ENCODE measurements around the gene CNPY1. TPM values are rescaled to one million over a fixed set of nuclear protein-coding genes. Genes with fewer than 3 reads are reported as not detected.

The CNPY1 gene
- total RNA-seq, 1 experiment from 2014 or later: not detected

DNA sequence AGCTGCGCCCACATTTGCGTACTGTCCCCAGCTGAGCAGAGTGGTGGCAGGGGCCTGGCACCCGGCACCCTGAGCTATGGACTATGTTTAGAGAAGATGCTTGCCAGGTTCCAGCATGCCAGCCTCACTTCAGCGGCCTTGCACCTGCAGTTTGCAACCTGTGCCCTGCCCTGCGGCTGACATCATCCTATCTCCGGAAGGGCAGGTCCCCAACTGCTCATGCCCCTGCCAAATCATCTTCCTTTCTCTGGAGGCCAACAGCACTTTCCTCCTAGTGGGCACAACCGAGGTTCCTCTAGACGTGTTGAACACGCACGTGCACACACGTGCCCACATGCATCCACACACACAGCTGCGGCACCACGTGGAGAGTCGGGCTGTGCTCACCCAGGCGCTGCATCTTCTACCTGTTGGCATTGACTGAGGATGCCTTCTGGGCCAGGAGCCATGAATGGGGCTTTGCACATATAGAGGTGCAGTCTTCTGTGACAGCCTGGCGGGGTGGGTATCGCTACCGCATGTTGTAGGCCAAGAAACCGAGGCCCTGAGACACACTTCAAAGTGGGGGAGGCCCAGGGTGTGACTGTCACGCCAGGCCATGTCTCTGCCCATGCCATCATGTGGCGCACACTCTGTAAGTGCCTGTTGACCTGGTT is 24.5 kb downstream of the CNPY1 start:
- TF ChIP-seq, protein P1, sequence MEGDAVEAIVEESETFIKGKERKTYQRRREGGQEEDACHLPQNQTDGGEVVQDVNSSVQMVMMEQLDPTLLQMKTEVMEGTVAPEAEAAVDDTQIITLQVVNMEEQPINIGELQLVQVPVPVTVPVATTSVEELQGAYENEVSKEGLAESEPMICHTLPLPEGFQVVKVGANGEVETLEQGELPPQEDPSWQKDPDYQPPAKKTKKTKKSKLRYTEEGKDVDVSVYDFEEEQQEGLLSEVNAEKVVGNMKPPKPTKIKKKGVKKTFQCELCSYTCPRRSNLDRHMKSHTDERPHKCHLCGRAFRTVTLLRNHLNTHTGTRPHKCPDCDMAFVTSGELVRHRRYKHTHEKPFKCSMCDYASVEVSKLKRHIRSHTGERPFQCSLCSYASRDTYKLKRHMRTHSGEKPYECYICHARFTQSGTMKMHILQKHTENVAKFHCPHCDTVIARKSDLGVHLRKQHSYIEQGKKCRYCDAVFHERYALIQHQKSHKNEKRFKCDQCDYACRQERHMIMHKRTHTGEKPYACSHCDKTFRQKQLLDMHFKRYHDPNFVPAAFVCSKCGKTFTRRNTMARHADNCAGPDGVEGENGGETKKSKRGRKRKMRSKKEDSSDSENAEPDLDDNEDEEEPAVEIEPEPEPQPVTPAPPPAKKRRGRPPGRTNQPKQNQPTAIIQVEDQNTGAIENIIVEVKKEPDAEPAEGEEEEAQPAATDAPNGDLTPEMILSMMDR (conservative IDR thresholded peaks at IDR 0.05): no peak
- Histone ChIP-seq H3K79me2 (ENCODE audit: insufficient read depth, low read length) (no peaks in the 10 kb centered on the region), H3K56ac (ENCODE audit: insufficient read length, low read depth, low read length) (no peak overlapping the region), H2AFZ (ENCODE audit: low read length) (no peak overlapping the region), H2BK20ac (ENCODE audit: low read depth, low read length, poor library complexity, severe bottlenecking) (no peak overlapping the region), H3K14ac (ENCODE audit: insufficient read depth, low read length) (no peak overlapping the region), H3K4me1 (ENCODE audit: insufficient read depth, low read length) (no peaks in the 10 kb centered on the region), H3K9ac (ENCODE audit: extremely low read depth, insufficient read length, low read length) (no peak overlapping the region), H3T11ph (ENCODE audit: low read length) (no peak overlapping the region), H2BK12ac (ENCODE audit: insufficient read length, low read depth, low read length) (no peak overlapping the region), H4K91ac (ENCODE audit: insufficient read length, low read depth, low read length) (no peak overlapping the region), H3K23ac (ENCODE audit: insufficient read length, low read depth, low read length) (no peak overlapping the region), H2AK5ac (ENCODE audit: insufficient read length, low read length) (no peak overlapping the region), H3K27me3 (ENCODE audit: insufficient read depth, low read length) (peaks cover 4% of the 10 kb centered on the region), H3K4me2 (ENCODE audit: insufficient read depth, insufficient read length, low read length) (no peak overlapping the region), H3K23me2 (ENCODE audit: insufficient read length, low read depth, low read length, poor library complexity, severe bottlenecking) (no peaks in the 10 kb centered on the region), H3K4ac (ENCODE audit: low read depth, low read length) (no peak overlapping the region), H2BK120ac (ENCODE audit: low read depth, low read length, poor library complexity, severe bottlenecking) (no peak overlapping the region), H3K79me1 (ENCODE audit: insufficient read depth, low read depth, low read length, poor library complexity, severe bottlenecking) (no peaks in the 10 kb centered on the region), H3K18ac (ENCODE audit: insufficient read length, low read depth, low read length) (no peak overlapping the region), H4K8ac (replicated peaks; ENCODE audit: insufficient read length, low read depth, low read length) (no peak overlapping the region), H2BK5ac (ENCODE audit: insufficient read length, low read length) (no peak overlapping the region), H2BK15ac (ENCODE audit: low read depth, low read length) (no peak overlapping the region), H4K20me1 (ENCODE audit: control insufficient read depth, insufficient read depth, insufficient read length) (no peaks in the 10 kb centered on the region), H3K9me3 (ENCODE audit: control insufficient read depth, low read depth, low read length) (no peaks in the 10 kb centered on the region), H4K5ac (ENCODE audit: insufficient read length, low read depth, low read length) (no peak overlapping the region), H3K27ac (ENCODE audit: insufficient read length, low read depth, low read length) (no peak overlapping the region)
- Mint-ChIP-seq H3K27me3 (ENCODE audit: low read depth) (peaks cover 98% of the 10 kb centered on the region), H3K36me3 (ENCODE audit: insufficient read depth in 1 of 3, low read depth in 3 of 3) (peaks cover 0 to 2% (median 0%) of the 10 kb centered on the region in 3 experiments; a peak in 1 of 7 replicates), H3K27ac (no peak overlapping the region), H3K9me3 (peaks cover 6 to 9% of the 10 kb centered on the region in 2 experiments), H3K4me1 (no peaks in the 10 kb centered on the region), H3K4me3 (no peak overlapping the region)
- no peak for DNase-seq
- no CpG with 5 or more reads among the region's 21 CpGs for WGBS (ENCODE audit: extremely low coverage, insufficient read length, low lambda C conversion rate)

All from H9 (cell line).